GM12878 (cell line): Measurements from ENCODE around the gene TAC3. TPM values are rescaled to one million over a fixed set of nuclear protein-coding genes. Genes with fewer than 3 reads are reported as not detected.

Source experiments
- ATAC-seq: fragments of 200-7000 bp; cut with Tn5 transposase; 3 replicates; pipeline ENCODE4 v1.9.1; 2020; ENCODE audit warnings: mild to moderate bottlenecking, moderate library complexity
- BruUV-seq: library from RNA; stranded (reverse); fragments of 400-500 nt; replicated peaks from 2 replicates; lab custom pipeline; 2021; lab: Mats Ljungman, UMichigan
- CTCF ChIA-PET: fragments of 300-600 bp; sonication (Branson Sonifier 250); formaldehyde crosslinking; extraction: SDS; loops from one replicate; lab custom pipeline; 2021; ENCODE audit warnings: inconsistent platforms; lab: Yijun Ruan, JAX
- POLR2A ChIA-PET: fragments of 350-600 bp; formaldehyde crosslinking; extraction: SDS; loops from one replicate; lab custom pipeline; 2021; ENCODE audit warnings: inconsistent platforms; lab: Charles Lee
- RAD21 ChIA-PET: fragments of 300-600 bp; sonication (Branson Sonifier 250); formaldehyde crosslinking; loops from one replicate; lab custom pipeline; 2023; ENCODE audit warnings: antibody characterized with exemption; ENCODE audit not compliant: unreplicated experiment; lab: Charles Lee
- SMC1A ChIA-PET: fragments of 300-600 bp; sonication (Branson Sonifier 250); formaldehyde crosslinking; loops from one replicate; lab custom pipeline; 2023; ENCODE audit not compliant: unreplicated experiment, uncharacterized antibody; lab: Charles Lee
- DNase-seq: peaks from one replicate; pipeline ENCODE4 v3.0.0-alpha.2; 2011; ENCODE audit warnings: low read depth, low spot score
- FAIRE-seq: peaks from 3 replicates; lab custom pipeline; 2011; peaks lifted over from hg19 to GRCh38; lab: Jason Lieb, UNC
- H2AFZ ChIP-seq: 2 replicates; pipeline ENCODE4 v1.6.0; 2011; ENCODE audit warnings: low read depth, low read length, control low read depth; ENCODE audit not compliant: control insufficient read depth
- H3K27ac ChIP-seq: 2 replicates; pipeline ENCODE4 v1.5.1; 2011; ENCODE audit warnings: control low read depth; ENCODE audit not compliant: control insufficient read depth, insufficient read depth
- H3K27me3 ChIP-seq, 2 experiments: replicated peaks in 1 of 2; 2 replicates each; pipeline versions ENCODE4 v1.6.0 to v1.6.1; 2011; ENCODE audit warnings: low read length in 1 of 2; ENCODE audit not compliant: control insufficient read depth in 2 of 2, insufficient read depth in 2 of 2
- H3K36me3 ChIP-seq, 2 experiments: 2 replicates each; pipeline ENCODE4 v1.5.1; 2011; ENCODE audit warnings: low read length in 1 of 2; ENCODE audit not compliant: control insufficient read depth in 2 of 2, insufficient read depth in 2 of 2
- H3K4me1 ChIP-seq: 2 replicates; pipeline ENCODE4 v1.6.1; 2011; ENCODE audit warnings: mild to moderate bottlenecking, low read length, moderate library complexity, mixed read lengths; ENCODE audit not compliant: control insufficient read depth, insufficient read depth
- H3K4me2 ChIP-seq: 2 replicates; pipeline ENCODE4 v1.6.0; 2011; ENCODE audit warnings: control low read depth; ENCODE audit not compliant: control insufficient read depth, insufficient read depth
- H3K4me3 ChIP-seq: fragments of 200-600 bp; sonication (generic); 2 replicates; pipeline ENCODE4 v1.5.1; 2016
- H3K79me2 ChIP-seq: 2 replicates; pipeline ENCODE4 v1.6.0; 2011; ENCODE audit warnings: low read length; ENCODE audit not compliant: control insufficient read depth, insufficient read depth
- H3K9ac ChIP-seq: 2 replicates; pipeline ENCODE4 v1.8.0; 2011; ENCODE audit warnings: low read length, control low read depth, mixed read lengths; ENCODE audit not compliant: control insufficient read depth, insufficient read depth
- H3K9me3 ChIP-seq: replicated peaks from 3 replicates; pipeline ENCODE4 v1.5.1; 2011; ENCODE audit warnings: mild to moderate bottlenecking, low read length; ENCODE audit not compliant: control insufficient read depth, insufficient read depth
- H4K20me1 ChIP-seq: 2 replicates; pipeline ENCODE4 v1.6.0; 2011; ENCODE audit not compliant: control insufficient read depth, insufficient read depth
- ATF2 ChIP-seq: IDR thresholded peaks from 2 replicates; pipeline ENCODE4 v1.6.1; 2012; ENCODE audit warnings: low read length, inconsistent platforms
- BCL3 ChIP-seq: IDR thresholded peaks from 2 replicates; pipeline ENCODE4 v1.6.1; 2011; ENCODE audit warnings: borderline replicate concordance, low read depth, mild to moderate bottlenecking, moderate library complexity, low read length; ENCODE audit not compliant: insufficient read depth, poor library complexity, severe bottlenecking
- HDAC6 ChIP-seq: fragments of 200-600 bp; sonication (generic); IDR thresholded peaks from one replicate; pipeline ENCODE4 v1.8.0; 2017; ENCODE audit warnings: antibody characterized with exemption; ENCODE audit not compliant: unreplicated experiment
- IRF5 ChIP-seq: fragments of 450-650 bp; IDR thresholded peaks from 2 replicates; pipeline ENCODE4 v1.6.1; 2017; ENCODE audit warnings: borderline replicate concordance
- NFYA ChIP-seq: IDR thresholded peaks from 2 replicates; pipeline ENCODE4 v1.6.1; 2011; ENCODE audit warnings: low read depth, mild to moderate bottlenecking, low read length, improper control_type of control experiment, borderline replicate concordance
- POLR2AphosphoS5 ChIP-seq: IDR thresholded peaks from 2 replicates; pipeline ENCODE4 v1.6.1; 2011; ENCODE audit warnings: mild to moderate bottlenecking, low read length, inconsistent platforms
- RAD21 ChIP-seq: IDR thresholded peaks from 2 replicates; pipeline ENCODE4 v1.6.1; 2011; ENCODE audit warnings: mild to moderate bottlenecking, low read depth, low read length, moderate library complexity; ENCODE audit not compliant: insufficient read depth
- SMAD1 ChIP-seq: fragments of 450-650 bp; IDR thresholded peaks from 2 replicates; pipeline ENCODE4 v1.6.1; 2018; ENCODE audit warnings: mild to moderate bottlenecking, low read depth; ENCODE audit not compliant: partially characterized antibody
- USF1 ChIP-seq: IDR thresholded peaks from 2 replicates; pipeline ENCODE4 v1.6.1; 2011; ENCODE audit warnings: borderline replicate concordance, low read depth, mild to moderate bottlenecking, moderate library complexity, mixed read lengths, low read length; ENCODE audit not compliant: insufficient read depth; ENCODE audit errors: extremely low read length
- YY1 ChIP-seq: IDR thresholded peaks from 2 replicates; pipeline ENCODE4 v1.6.1; 2011; ENCODE audit warnings: low read depth, mild to moderate bottlenecking, low read length
- ZBTB4 ChIP-seq: fragments of 450-650 bp; formaldehyde crosslinking; IDR thresholded peaks from 2 replicates; pipeline ENCODE4 v1.4.0; 2022; ENCODE audit warnings: mild to moderate bottlenecking, moderate library complexity
- WGBS: methylation state at CpG from one replicate; pipeline ENCODE4 v1.1.6; 2016; ENCODE audit warnings: low lambda C conversion rate; ENCODE audit not compliant: insufficient replicate concordance, insufficient coverage; ENCODE audit errors: missing lambda C conversion rate; 5-methylcytosine and 5-hydroxymethylcytosine counted together
- in situ Hi-C: fragments of 300-500 bp; cut with MboI; formaldehyde crosslinking; loops from 9 replicates; pipeline ENCODE4 v1.14.3; 2018; ENCODE audit warnings: mixed read lengths
- intact Hi-C: fragments of 100-400 bp; cut with micrococcal nuclease; formaldehyde crosslinking; loops from one replicate; pipeline ENCODE4 v1.14.2; 2022; ENCODE audit not compliant: unreplicated experiment
- polyA plus RNA-seq, 11 experiments: library from polyadenylated mRNA; depleted of rRNA in 4 of 11; unstranded in 6 of 11; stranded (reverse) in 5 of 11; fragments of >200 nt; fragmentation: Nextera tagmentation in 4 of 11; fragmentation: Illumina TruSeq in 1 of 11; extraction: Ambion mirVana in 4 of 11; extraction: Trizol in 1 of 11; gene quantifications; 1 replicate in 1 of 11; 2 replicates in 10 of 11; pipeline versions ENCODE4 v1.2.1 to v1.2.3, GENCODE V29; 2011 to 2016; ENCODE audit warnings: inconsistent platforms in 2 of 11, missing spikeins in 2 of 11, low read depth in 1 of 11
- total RNA-seq, 4 experiments: library from RNA; depleted of rRNA in 3 of 4; stranded (reverse); fragments of >200 nt in 3 of 4; fragmentation: Illumina TruSeq in 1 of 4; extraction: Trizol in 1 of 4; gene quantifications; 2 replicates each; pipeline versions ENCODE4 v1.2.1 to v1.2.3, GENCODE V29; 2013 to 2021

TAC3 gene
- total and polyA plus RNA-seq, 10 of the 15 experiments (the other 5 are each of a cell fraction or from before 2014, with no cell fraction given), result 0.11 to 0.18 (median 0.13) TPM; not detected in 7

- intact Hi-C loops (no loop called here), in situ Hi-C loops (no loop called here)
- Histone ChIP-seq H3K9me3 (no peaks in the 10 kb centered on the region), H3K36me3 (no peaks in the 10 kb centered on the region), H3K79me2 (no peaks in the 10 kb centered on the region), H3K4me2 (no peak overlapping the region), H3K4me3 (no peak overlapping the region), H3K9ac (no peak overlapping the region), H2AFZ (no peak overlapping the region), H3K4me1 (no peaks in the 10 kb centered on the region), H4K20me1 (no peaks in the 10 kb centered on the region), H3K27ac (no peak overlapping the region), H3K27me3 (no peaks in the 10 kb centered on the region)
- DNase-seq (no peak), FAIRE-seq (no peak), ATAC-seq (no peak)
- ChIA-PET RAD21 (interaction anchor here (1.0 to 2.6 kb wide), 2 partner anchors 17 to 93 kb away, joined by 3 to 9 read pairs; partner anchors contain the start of gene STAT6), CTCF (interaction anchor here (1.1 to 3.5 kb wide), 9 partner anchors 8 to 93 kb away, joined by 3 to 13 read pairs (median 6); partner anchors contain the start of genes STAT6 and ZBTB39), POLR2A (no interaction called here), SMC1A (interaction anchor here (1.0 to 4.4 kb wide), 8 partner anchors 10 to 211 kb away, joined by 3 to 19 read pairs (median 3); partner anchors contain the start of genes SHMT2 and STAT6)
- 0% methylated on average over 1 of the region's 1 CpG for WGBS
- no peak for TF ChIP-seq NFYA
- TF ChIP-seq USF1, result no peak
- TF ChIP-seq RAD21, result no peak
- TF ChIP-seq HDAC6, result no peak
- TF ChIP-seq IRF5, result no peak
- TF ChIP-seq POLR2AphosphoS5, result no peak
- TF ChIP-seq SMAD1, result no peak
- no peak for TF ChIP-seq BCL3
- TF ChIP-seq ZBTB4 (CRISPR knock-in tag), result no peak
- no peak for TF ChIP-seq YY1
- no peak for TF ChIP-seq ATF2
- no TSS peak for BruUV-seq
Observed at GRCh38 chr12:57018906-57019305, 2.6 kb upstream of the TAC3 start.
